Fibroblast of the conjunctiva (primary cell): ENCODE data around the gene PITPNM3.

ENCODE experiments used
- DNase-seq: peaks from one replicate; pipeline ENCODE4 v3.0.0-alpha.2; 2010; ENCODE audit warnings: low read depth

PITPNM3 gene

GRCh38 chr17:6551869-6552531 lies 4.4 kb downstream of the PITPNM3 start:
- no peak for DNase-seq

GRCh38 chr17:6551356-6551755 lies 5.0 kb downstream of the PITPNM3 start:
- DNase-seq, result no peak

- DNase-seq, result no peak
Measured at GRCh38 chr17:6549384-6550036, 6.8 kb downstream of the PITPNM3 start.

GRCh38 chr17:6548578-6549330 lies 7.6 kb downstream of the PITPNM3 start:
- no peak for DNase-seq

GRCh38 chr17:6548034-6548433 lies 8.3 kb downstream of the PITPNM3 start:
- DNase-seq, result no peak

GRCh38 chr17:6547336-6547735 lies 9.0 kb downstream of the PITPNM3 start:
- DNase-seq, result no peak

- DNase-seq, result no peak
Measured at GRCh38 chr17:6546069-6546718, 10.2 kb downstream of the PITPNM3 start.

GRCh38 chr17:6545291-6545690 lies 11.1 kb downstream of the PITPNM3 start:
- no peak for DNase-seq

GRCh38 chr17:6544011-6544370 lies 12.4 kb downstream of the PITPNM3 start:
- no peak for DNase-seq

- DNase-seq, result no peak
Measured at GRCh38 chr17:6543079-6544010, 13.0 kb downstream of the PITPNM3 start.

GRCh38 chr17:6542577-6542976 lies 13.8 kb downstream of the PITPNM3 start:
- no peak for DNase-seq

- DNase-seq, result no peak
Measured at GRCh38 chr17:6541886-6542285, 14.5 kb downstream of the PITPNM3 start.

GRCh38 chr17:6539871-6540270 lies 16.5 kb downstream of the PITPNM3 start:
- DNase-seq, result no peak

GRCh38 chr17:6536566-6537065 lies 19.7 kb downstream of the PITPNM3 start:
- no peak for DNase-seq

GRCh38 chr17:6536053-6536452 lies 20.3 kb downstream of the PITPNM3 start:
- no peak for DNase-seq

- DNase-seq, result no peak
Measured at GRCh38 chr17:6534846-6535514, 21.4 kb downstream of the PITPNM3 start.

GRCh38 chr17:6532441-6532885 lies 23.9 kb downstream of the PITPNM3 start:
- no peak for DNase-seq

GRCh38 chr17:6531575-6531974 lies 24.8 kb downstream of the PITPNM3 start:
- no peak for DNase-seq

- DNase-seq, result no peak
Measured at GRCh38 chr17:6530324-6530920, 25.9 kb downstream of the PITPNM3 start.

- no peak for DNase-seq
Measured at GRCh38 chr17:6528557-6528956, 27.8 kb downstream of the PITPNM3 start.
